GM21515 (cell line): ENCODE data around the gene APOL2.
"Not testable (repeated sequence)": the region's sequence is repeated elsewhere in the genome, so short reads cannot be mapped to it uniquely, and the experiment has no call there.

ENCODE experiments used
- ATAC-seq: cut with Tn5 transposase; IDR thresholded peaks from one replicate; pipeline ENCODE4 v1.9.1; 2021; ENCODE audit not compliant: unreplicated experiment

APOL2 gene

DNA sequence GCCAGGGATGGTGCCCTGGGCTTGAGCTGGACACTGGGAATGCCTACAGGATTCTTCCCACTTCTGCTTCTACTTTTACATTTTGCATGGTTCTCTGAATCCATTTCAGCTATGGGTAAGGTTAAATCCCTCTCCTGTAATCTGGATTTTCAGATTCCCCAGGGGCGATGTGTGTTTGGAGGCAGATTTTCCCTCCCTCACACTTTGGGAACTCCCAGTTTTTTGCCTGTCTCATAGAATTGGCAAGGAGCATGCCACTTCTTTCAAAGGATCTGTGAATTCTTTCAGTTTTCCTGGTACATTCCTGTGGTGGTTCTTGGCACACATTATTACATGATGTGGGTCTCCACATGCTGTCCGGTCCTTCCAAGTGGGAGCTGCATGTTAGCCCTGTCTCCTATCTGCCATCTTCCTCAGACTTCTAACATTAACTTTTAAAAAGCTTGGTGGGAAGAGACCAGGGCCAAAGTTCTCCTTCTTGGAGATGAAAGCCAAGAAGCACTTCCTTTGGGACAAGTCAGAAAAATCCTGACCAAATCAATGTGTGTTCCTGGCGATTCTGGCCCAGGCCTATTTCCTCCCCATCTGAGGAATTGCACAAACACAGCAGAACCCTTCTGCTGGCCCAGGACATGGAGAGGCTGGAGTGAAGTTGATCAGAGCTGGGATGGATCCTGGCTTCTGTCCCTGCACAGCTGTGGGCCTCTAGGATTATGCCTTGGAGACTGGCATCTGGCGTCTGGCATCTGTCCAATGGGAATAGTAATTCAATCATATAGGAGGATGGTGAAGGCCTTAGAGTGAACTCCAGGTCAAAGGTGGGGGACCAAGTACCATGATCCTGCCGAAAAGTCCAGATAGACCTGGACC is 5.4 kb upstream of the APOL2 start:
- ATAC-seq: no peak

DNA sequence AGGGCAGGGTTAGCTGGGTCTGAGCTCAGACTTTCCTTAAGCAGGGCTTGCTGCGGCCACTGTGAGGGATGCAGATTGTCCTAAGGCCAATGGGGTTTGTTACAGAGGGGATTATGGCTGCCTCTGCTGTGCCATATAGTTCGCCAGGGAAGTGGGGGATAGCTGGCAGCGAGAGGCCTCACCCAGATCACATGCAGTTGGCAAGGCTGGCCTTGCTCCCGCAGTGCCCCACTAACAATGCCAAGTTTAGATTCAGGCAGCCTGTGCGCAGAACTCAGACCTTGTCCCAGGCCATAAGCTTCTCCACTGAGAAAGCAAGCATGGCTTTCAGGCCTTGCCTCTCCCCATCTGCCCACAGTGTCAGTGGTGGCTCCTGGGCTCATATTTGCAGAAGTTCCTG is 4.7 kb upstream of the APOL2 start:
- ATAC-seq: no peak

DNA sequence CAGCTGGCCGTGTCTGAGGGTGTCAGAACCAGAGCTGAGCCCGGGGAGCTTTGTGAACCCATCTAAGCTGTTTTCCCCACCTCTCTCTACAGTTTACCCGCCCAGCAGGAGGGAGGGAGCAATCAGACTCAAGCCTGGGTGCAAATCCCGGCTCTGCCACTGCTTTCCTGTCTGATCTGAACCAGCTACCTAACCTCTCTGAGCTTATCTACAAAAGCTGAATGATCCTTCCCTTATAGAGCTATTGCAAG is 252 bp downstream of the APOL2 start:
- no peak for ATAC-seq

DNA sequence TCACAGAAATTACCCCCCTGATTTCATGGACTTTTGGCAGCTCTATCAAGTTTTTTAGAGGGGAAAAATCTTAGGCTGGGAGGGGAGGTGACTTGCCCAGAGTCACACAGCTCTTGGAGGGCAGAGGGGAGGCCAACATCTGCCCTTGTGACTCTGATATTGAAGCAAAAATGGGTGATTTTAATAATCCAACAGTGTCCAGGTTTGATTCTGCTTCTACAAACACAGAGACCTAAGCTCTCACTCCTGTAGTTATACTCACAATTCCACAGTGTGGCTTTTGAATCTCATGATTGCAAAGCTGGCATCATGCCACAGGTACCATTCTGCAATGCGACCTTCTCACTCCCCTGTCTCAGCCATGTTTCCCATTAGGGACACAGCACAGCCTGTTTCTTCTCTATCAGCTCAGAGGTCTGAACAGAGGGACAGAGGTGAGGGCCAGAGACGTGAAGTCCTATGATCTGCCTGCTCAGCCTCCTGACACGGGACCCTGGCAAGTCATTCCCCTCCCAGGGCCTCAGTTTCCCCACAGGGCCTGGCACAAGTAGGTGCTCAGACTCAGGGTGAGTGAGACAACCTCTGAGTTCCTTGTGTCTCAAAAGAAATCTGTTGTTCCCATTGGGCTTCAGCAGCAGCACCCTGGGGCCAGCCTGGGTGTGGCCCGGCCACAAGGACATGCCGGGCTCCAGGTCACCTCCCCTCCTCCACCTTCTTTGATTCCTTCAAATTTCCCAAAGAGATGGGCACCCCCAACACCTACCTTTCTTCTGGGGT is 766 bp downstream of the APOL2 start:
- ATAC-seq: no peak

DNA sequence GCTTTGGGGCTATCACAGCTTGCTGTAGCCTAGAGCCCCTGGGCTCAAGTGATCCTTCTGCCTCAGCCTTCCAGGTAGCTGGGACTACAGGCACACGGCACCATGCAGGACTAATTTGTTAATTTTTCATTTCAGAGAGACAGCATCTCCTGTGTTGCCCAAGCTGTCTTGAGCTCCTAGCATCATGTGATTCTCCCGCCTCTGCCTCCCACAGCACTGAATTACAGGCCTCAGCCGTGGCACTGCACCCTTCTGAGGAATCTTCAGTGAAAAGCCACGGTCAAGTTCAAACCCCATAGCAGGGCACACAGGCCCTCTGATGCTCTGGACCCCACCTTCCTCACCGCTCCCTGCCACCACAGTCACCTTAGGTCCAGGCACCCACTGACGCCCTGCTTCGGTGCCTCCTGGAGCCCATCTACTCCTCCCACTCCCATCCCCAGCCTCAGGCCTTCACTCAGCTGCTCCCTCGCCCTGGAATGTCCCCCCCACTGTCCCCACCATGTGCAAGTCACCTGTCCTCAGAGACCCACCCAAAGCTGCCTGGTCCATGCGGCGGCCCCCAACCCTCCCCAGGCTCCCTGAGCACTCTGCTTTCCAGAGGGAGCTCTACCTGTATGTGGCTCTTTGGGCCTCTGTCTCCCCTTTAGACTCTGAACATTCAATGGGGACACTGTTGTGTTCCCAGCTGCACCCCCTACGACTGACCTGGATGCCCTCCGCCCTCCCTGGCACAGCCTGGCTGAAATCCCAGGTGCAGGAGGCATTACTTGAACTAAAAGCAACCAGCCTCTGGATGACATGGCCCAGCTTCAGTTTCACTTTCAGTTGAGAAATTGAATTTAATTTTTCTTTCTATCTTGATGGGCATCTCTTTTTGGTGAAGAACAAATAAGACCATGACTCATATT is 1.6 kb downstream of the APOL2 start:
- ATAC-seq: no peak

DNA sequence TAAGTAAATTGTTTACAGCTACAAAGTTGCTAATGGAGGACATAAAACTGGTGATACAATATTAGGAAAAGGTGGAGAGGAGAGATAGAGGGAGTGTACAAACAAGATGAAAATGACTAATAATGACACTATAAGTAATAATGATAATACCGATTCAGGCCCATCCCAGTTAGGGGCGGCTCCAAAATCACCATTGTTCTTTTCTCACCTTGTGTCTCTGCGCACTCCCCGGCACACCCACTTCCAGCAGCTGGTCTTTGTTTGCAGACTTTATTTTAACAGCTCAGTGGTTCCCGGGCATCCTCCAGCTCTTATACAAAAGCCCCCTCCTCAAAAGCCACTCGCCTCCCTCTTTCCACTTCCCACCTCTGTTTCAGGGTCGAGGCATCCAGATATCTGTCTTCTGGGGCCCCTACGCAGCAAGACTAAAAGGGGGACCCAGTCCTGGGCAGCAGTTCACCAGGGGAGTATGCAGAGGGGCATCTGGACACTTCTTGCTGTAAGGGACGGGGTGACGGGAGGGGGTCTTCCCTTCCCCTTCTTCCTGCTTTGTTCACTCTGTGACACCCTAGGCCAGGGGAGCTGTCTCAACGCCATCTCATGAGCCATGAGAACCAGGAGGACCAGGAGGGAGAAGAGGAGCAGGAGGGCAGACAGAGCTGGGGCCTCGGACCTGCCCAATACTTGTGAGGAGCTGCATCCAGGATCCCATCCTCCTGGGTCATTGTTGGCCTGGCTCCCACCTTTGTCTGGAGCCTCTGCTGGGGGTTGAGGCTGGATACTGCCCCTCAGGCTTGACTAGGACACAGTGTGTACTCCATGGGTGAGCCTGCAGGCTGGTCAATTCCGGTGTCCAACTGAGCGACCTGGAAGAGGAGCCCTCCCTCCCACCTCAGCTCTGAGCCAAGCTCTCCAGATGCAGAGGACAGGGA is 2.7 kb downstream of the APOL2 start:
- no peak for ATAC-seq

DNA sequence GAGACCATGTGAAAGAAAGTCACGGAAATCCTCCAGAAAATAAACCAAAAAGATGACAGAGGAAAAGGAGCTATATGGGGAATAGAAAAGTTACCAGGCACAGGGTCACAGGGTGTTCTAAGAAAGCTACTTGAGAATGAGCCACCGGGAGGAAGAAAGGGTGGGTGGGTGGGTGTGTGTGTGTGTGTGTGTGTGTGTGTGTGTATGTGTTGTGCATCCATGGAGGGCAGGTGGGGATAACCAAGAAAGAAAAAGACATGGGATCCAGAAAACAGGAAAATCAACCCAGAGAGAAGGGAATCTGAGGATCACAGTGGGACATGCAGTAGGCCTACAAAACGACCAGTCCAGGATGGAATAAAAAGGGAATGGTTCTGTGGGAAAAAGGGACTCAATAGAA is 3.7 kb downstream of the APOL2 start:
- ATAC-seq: no peak

DNA sequence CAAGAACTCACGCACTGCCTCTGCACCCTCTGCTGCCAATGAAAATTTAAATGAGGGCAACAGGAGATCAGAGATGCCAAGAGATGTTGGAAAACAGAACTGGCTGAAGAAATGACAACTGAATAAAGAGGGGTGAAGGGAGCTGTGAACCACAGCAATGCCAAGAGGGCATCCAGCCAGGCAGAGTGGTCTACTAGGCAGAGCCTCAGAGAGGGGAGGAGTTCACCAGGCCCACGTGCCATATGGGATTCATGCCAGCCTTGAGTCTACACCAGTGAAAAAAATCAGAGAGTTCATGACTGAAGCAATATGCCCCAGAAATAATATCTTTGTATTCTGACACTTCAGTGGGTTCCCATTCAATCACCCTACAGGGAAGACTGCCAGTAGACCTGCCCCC is 4.4 kb downstream of the APOL2 start:
- no peak for ATAC-seq

DNA sequence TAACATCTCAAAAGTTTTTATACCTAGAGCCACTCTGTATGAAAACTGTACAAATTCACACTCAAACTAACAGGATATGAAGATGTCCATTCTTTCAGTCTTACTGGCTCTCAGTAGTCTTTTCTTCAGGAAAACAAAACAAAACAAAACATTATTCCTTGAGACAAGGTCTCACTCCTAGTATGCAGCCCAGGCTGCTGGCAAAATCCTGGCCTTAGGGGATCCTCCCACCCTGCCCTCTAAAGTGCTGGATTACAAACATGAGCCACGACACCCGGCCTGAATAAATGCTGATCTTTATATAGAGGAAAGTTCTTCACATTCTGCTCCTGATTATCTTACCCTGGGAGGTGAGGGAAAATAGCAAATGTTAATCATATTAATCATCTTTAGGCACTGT is 5.1 kb downstream of the APOL2 start:
- no peak for ATAC-seq

DNA sequence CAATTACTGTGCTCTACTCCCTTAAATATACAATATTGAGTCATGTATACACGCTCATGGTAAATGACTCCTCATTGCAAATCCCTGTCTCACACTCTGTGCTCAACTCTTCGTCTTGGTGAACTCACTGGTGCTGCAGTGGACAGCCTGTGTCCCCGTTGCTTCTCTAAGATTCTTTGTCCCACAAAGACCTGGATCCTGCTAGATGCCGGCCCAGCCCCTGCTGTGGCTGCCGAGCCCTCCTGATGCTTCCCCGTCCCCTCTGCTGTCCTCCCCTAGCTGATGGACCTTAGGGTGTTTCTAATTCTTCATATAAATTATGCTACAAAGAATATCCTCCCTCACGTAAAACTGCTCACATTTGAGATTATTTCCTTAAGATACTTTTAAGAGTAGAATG is 5.5 kb downstream of the APOL2 start:
- no peak for ATAC-seq

DNA sequence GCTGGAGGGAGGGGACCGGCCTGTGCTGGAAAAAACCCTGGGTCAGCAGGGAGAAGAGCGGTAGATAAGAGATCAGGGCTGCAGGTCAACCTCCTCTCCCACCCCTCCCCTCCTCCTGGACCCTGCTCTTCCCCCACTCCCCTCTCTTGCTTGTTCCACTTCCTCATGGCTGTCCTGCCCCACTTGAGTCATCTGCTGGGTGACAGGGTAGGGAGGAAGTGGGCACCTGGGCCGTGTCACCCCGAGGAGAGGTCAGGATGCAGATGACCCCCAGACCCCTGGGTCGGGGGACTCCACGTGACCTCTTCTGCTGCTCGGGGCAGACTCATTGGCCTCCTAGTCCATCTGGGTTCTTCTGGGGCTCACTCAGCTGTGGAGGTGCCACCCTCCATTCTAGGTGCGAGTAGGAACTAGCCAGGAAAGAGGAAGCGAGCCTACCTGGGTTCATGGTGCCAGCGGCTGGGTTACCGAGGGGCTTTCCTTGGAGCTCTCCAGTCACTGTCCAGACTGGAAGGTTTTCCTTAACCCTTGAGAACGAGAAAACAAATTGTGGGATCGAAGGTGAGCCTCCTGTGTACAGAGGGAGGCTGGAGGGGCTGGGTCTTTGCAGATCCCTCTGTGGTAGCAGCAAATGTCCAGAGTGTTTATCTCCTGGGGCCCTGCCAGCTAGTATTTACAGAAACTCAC is 6.5 kb downstream of the APOL2 start:
- no peak for ATAC-seq

DNA sequence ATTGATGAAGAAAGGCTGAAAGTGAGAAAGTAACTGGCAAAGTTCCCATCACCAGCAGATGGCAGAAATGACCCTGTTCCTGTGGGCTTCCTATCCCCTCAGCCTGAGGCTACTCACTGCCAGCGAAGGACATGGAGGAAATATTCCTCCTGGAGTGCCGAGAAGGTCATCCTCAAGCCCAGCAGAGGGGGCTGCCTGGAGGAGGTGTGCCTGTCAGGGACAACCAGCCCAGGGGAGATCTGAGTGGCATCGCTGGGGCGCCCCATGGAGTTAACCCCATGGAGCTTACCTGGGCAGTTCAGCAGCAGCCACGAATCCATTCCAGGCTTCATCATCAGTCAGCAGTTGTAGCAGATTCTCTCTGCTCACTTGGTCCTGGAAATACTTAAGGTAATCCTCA is 8.3 kb downstream of the APOL2 start:
- ATAC-seq: not testable (repeated sequence)

DNA sequence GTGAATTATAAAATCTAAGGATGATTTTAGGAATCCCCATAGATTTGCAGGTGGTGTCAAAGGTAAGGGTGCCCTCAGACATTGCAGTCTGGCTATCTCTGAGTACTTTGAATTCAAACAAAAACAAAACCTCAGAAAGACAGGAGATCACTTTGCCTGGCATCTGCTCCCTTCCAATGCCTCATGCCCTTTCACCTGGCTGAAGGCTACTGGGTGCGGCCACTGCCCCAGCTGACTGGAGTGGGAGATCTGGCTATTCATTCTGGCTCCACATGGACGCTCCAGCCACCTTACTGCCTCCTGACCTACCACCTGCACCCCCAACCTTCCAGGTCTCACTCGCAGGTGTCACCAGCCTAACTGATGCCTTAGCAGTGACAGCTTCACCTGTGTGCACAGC is 9.7 kb downstream of the APOL2 start:
- ATAC-seq: not testable (repeated sequence)

DNA sequence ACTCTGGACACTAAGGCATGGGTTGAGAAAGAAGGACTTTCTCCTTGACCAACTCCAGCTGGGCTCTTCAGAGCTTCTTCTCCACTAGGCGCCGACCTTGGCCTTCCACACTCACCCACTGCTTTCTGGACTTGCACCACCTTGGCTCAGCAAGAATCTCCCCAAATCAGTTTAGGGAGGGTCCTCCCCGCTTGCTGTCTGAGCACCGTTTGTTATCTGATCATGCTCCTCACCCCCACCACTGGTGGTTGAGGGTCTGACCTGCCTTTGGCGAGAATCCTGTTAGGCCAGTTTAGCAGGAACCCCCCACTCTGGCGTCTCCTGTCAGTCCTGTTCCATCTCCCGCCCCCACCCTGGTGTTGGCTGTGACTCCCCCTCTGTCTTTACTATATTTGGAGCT is 10.4 kb downstream of the APOL2 start:
- no peak for ATAC-seq

DNA sequence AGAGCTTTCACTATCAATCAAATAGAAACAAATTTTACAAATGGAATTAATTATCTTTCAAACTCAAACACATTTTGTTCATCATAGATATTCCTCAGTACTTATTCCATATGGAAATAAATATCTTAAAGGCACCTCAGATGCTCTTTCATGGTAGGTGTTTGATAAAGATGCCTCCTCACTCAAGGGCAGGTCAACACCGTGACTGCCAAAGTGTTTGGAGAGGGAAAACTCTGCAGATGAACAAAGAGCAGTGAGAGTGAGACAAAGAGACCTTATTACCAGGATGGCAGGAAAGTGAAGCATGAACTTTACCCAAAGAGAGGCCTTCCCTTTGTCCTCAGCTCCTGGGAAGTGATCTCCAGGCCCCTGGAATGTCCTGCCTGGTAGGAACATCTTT is 11.0 kb downstream of the APOL2 start:
- not testable (repeated sequence) for ATAC-seq

DNA sequence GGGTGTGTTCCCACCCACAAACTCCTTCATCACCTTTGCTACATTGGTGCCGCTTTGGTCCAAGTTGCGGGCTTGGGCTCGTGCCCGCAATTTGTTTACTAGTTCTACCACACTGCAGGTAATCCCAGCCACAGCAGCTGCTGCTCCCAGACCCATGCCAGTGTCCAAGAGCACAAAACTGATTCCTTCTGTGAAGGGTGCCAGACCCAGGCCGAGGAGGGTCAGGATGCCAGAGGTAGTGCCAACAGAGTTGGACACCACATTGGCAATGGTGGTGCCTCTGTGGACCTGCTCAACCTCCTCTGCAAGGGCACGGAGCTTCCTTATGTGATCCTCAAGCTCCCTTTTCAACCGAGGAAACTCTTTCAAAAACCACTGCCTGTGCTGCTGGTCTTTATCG is 11.5 kb downstream of the APOL2 start:
- no peak for ATAC-seq

DNA sequence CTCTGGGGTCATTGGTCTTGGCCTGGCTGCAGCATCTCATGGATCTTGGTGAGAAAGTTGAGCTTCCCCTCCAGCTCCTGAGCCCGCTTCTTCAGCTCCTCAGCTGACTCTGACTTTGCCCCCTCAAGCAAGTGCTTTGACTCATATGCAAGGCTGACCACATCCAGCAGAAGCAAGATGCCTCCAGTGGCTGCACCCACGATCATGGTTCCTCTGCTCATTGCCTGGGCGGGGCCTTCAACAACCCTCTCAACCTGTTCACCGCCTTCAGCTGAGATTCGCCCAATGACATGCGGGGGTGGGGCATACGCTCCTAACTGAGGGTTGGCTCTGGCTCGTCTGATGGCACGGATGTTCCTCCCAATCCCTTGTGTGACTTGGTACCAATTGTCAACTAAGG is 11.9 kb downstream of the APOL2 start:
- no peak for ATAC-seq

DNA sequence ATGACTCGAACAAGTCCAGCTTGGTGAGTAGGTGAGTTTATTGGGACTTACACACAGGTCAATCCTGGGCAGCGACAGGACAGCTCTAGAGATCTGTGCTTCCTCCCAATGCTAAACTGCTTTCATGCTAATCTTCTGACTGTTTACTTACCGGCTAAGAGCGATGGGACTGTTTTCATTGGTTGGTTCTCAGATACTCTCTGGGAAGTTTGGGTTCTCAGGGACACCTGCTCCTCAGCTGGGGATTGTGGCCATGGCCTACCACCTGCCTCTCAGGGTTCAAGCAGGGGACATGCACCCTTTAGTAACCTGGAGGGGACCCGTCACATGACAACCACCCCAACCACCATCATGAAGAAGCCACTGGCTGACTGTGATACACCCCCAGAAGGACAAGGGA is 13.1 kb downstream of the APOL2 start:
- ATAC-seq: no peak

DNA sequence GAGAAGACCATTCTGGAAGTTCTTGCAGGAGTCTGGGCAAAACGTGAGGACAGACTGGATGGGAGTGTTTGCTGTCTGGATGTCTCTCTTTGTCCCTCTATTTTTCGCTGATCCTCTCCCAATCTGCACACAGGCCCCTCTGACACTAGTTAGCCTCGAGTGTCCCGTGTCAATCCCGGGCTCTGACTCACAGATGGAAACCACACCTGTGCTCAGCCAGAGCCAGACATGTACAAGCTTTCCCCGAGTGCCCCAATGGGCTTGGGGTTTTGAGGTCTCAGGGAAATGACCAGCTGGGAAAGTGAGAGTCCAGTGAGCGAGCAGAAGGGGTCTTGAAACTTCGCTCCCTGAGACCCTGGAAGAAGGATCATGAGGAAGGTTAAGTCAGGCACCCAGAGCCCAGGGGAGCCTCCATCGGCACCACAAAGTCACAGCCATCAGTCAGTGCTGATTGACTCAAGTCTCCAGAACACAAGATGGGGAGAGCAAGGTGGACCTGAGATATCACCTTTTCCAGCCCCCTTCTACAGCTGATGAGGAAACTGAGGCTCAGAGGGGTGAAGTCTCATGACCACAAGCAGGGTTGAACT is 13.9 kb downstream of the APOL2 start:
- no peak for ATAC-seq

DNA sequence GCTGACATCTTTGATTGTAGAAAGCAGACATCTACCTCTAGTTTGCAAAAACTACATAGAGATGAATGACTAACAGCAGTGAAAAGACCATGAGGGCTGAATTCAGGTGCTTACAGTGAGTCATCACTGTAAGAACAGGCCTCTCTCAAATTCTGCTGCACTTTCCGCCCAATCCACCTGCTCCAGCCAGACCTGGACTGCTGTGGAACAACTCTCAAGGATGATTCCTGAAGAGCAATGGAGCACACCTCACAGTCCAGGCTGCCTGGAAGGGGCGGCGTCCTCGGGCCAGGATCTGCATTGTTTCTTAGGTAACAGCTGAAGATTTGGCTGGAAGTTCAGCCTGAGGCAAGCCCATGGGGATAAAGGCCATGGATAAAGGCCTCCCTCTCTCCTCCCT is 15.1 kb downstream of the APOL2 start:
- ATAC-seq: no peak
